Embryonic facial prominence (tissue), 1 donor: ENCODE measurements around the gene PAXIP1.

Experiments
- DNase-seq: peaks from one replicate; pipeline ENCODE4 v3.0.0-alpha.2; 2016; ENCODE audit errors: extremely low spot score

PAXIP1 gene

GRCh38 chr7:154911862-154912455, 91.0 kb downstream of the PAXIP1 start:
- DNase-seq = no peak

DNA sequence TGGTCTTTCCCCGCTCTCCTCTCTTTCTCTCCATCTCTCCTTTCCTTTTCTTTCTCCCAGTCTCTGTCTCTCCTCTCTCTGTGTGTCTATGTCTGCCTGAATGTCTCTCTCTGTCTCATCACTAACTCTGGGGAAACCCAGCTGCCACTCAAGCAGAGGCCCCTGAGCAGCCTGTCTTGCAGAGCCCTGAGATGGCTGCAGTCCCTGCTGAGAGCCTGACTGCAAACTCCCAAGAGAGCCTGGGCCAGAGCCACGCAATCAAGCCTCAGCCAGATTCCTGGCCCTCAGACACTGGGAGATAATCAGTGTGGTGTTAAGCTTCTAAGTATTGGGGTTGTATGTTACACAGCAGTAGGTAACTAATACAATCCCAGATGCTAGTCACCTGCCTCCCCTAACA, 91.5 kb downstream of the PAXIP1 start:
- DNase-seq = no peak

DNA sequence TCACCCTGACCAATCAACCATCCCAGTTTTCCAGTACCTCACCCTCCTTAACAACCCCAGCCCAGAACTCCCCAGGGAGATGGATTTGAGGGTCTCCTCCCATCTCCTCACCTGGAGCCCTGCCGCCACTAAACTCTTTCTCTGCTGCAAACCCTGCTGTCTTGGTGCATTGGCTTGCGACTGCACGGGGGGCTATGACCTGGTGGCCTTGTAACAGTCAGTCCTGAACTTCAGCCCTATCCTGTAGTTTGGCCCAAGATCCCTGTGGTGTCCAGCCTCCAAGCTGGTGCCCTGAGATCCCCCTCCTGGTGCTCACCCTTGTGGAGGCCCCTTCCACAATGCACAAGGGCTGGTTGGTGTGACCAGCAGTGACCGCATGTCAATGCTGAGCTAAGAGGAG, 91.9 kb downstream of the PAXIP1 start:
- DNase-seq = no peak

- no peak for DNase-seq
These were observed 92.8 kb downstream of the PAXIP1 start for GRCh38 chr7:154910125-154910524.

DNA sequence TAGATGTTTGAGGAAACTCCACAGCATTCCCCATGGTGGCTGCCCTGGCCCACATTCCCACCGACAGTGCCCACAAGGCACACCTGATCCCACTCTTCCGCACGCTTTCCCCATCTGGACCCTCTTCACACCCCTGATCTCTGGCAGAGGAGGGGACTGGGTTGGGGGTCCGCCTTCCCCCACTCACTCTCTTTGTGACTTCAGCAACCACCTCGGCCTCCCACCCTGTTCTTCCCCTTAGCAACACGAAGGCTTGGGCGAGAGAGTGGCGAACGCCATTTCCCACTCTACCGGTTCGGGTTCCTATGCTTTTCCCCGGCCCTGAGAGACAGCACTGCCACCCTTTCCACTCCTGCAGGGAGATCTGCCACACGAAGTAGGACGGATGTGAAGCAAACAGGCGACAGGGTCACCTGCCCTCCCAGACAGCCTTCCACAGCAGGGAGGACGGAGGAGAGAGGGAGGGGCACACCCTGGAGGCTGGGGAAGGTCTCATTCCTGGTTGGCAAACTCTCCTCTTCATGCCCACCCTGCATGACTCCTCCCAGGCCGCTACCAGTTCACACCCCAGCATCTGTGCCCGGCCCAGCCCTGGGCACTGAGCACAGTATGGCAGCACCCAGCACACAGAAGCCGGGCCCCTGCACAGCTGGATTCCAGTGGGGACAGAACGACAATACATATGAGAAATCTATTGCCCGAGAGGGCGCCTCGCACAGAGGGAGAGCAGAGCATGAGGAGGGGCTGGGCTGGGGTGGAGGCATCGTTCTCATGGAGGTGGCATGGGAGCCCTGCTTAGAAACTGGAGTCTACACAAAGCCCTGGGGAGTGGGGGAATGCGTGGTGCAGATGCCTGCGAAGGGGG, 93.5 kb downstream of the PAXIP1 start:
- no peak for DNase-seq

- no peak for DNase-seq
These were observed 95.0 kb downstream of the PAXIP1 start for GRCh38 chr7:154907651-154908620.

- no peak for DNase-seq
These were observed 96.1 kb downstream of the PAXIP1 start for GRCh38 chr7:154906736-154907355.

DNA sequence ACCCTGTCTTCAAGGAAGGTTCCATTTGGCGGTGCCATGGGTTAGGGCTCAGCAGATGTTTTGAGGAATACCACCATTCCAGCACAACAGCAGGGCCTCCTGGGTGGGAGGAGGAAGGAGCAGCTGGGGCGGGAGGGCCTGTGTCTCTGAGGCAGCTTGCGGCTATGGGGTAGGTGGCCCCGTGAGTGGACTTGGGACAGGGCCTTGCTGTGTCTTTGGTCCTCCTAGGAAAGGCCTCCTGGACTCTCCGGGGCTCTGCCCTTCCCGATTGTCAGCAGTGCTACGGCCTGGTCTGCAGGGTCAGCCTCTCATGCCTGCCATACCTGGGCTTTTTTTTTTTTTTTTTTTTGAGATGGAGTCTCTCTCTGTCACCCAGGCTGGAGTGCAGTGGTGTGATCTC, 96.7 kb downstream of the PAXIP1 start:
- no peak for DNase-seq

DNA sequence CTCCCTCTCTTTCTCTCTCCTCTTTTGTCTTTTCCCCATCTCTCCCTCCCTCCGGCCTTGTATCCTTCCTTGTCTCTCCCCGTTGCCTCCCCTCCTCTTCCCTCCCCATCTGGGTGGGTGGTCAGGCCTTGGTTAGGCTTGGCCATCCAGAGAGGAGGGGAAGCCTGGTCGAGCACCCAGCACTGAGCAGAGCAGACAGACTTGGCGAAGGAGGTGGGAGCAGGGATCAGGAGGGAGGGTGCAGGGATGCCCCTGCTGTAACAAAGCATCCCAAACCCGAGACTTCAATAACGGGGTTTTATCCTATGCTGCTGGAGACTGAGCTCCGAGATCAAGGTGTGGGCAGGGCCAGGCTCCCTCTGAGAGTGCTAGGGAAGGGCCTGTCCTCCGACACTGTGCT, 97.3 kb downstream of the PAXIP1 start:
- DNase-seq = no peak

- no peak for DNase-seq
These were observed 97.8 kb downstream of the PAXIP1 start for GRCh38 chr7:154905146-154905545.

GRCh38 chr7:154903083-154903731, 99.7 kb downstream of the PAXIP1 start:
- no peak for DNase-seq

GRCh38 chr7:154902600-154903082, 100.3 kb downstream of the PAXIP1 start:
- DNase-seq = no peak

- DNase-seq = no peak
These were observed 103.1 kb downstream of the PAXIP1 start for GRCh38 chr7:154899862-154900261.

- no peak for DNase-seq
These were observed 103.7 kb downstream of the PAXIP1 start for GRCh38 chr7:154898973-154899855.

DNA sequence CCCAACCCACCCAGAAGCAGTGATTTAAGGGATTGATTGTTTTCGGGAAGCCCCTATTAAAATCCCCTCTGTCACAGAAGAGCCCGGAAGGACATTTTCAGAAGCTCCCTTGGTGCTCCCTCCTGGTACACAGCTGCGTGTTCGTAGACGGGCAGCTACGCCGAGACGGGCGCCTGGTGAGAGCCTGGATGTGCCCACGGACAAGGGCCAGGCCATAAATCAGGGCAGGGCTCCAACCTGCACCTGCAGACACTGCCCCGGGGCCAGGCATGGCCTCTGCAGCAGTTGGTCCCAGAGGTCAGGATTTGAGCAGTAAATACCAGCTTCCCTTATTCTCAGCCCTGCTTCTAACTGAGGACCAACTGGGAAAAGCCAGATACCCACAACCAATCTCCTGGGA, 106.8 kb downstream of the PAXIP1 start:
- no peak for DNase-seq
